ENCODE measurements around the gene KCNJ9. TPM values are rescaled to one million over a fixed set of nuclear protein-coding genes. Genes with fewer than 3 reads are reported as not detected.

Gene KCNJ9
- total RNA-seq, 1 experiment from 2014 or later, result 0.05 TPM

- no peaks in the 10 kb centered on the region for H3K79me2 ChIP-seq (ENCODE audit: insufficient read depth, low read length)
- H3K27ac ChIP-seq (ENCODE audit: low read depth, low read length), result no peak overlapping the region
- intact Hi-C loops (cut with micrococcal nuclease), result no loop called here
- ChIA-PET CTCF (no interaction called here), RAD21 (ENCODE audit: low non-redundant PET in 1 of 2, low total read pairs in 2 of 2, uncharacterized antibody in 2 of 2, unreplicated experiment in 2 of 2) (no interaction called here), POLR2A (no interaction called here)
- H3K27me3 ChIP-seq (ENCODE audit: insufficient read depth, low read length), result no peaks in the 10 kb centered on the region
- H3K4me3 ChIP-seq (replicated peaks in 1 of 2; ENCODE audit: low read depth in 1 of 2, low read length in 2 of 2), result no peak overlapping the region
- no peaks in the 10 kb centered on the region for H3K36me3 ChIP-seq (ENCODE audit: control insufficient read depth in 1 of 2, insufficient read depth in 2 of 2, low read length in 2 of 2)
- H3K9ac ChIP-seq (ENCODE audit: low read length), result no peak overlapping the region
- H2AFZ ChIP-seq (ENCODE audit: low read depth, low read length, poor library complexity, severe bottlenecking), result no peak overlapping the region
- TF ChIP-seq ZBTB33 (IDR thresholded peaks at IDR 0.05; ENCODE audit: extremely low read depth, insufficient replicate concordance, low read length), result no peak
- ATAC-seq, result no peak
- no peaks in the 10 kb centered on the region for H3K4me1 ChIP-seq (ENCODE audit: control insufficient read depth in 1 of 2, insufficient read depth in 2 of 2, low read length in 2 of 2)
- DNase-seq (ENCODE audit: low read depth, low spot score), result no peak
- H3K4me2 ChIP-seq (ENCODE audit: low read length), result no peak overlapping the region
- no peaks in the 10 kb centered on the region for H3K9me3 ChIP-seq (ENCODE audit: control insufficient read depth in 1 of 2, insufficient read depth in 1 of 2, low read depth in 1 of 2, low read length in 2 of 2)
- no TSS peak for BruUV-seq (replicated peaks)
- H3K9me2 ChIP-seq (ENCODE audit: insufficient read depth), result no peaks in the 10 kb centered on the region
- H4K20me1 ChIP-seq (ENCODE audit: insufficient read depth), result no peaks in the 10 kb centered on the region
Measured at GRCh38 chr1:160137216-160137862, 56.0 kb downstream of the KCNJ9 start.

GRCh38 chr1:160139840-160140239 is 58.5 kb downstream of the KCNJ9 start:
- POLR2A ChIA-PET, result no interaction called here
- Histone ChIP-seq H3K4me3 (replicated peaks in 1 of 2; ENCODE audit: low read depth in 1 of 2, low read length in 2 of 2) (no peak overlapping the region), H2AFZ (ENCODE audit: low read depth, low read length, poor library complexity, severe bottlenecking) (no peak overlapping the region), H3K9me3 (ENCODE audit: control insufficient read depth in 1 of 2, insufficient read depth in 1 of 2, low read depth in 1 of 2, low read length in 2 of 2) (no peaks in the 10 kb centered on the region), H3K4me2 (ENCODE audit: low read length) (no peak overlapping the region), H3K4me1 (ENCODE audit: control insufficient read depth in 1 of 2, insufficient read depth in 2 of 2, low read length in 2 of 2) (no peaks in the 10 kb centered on the region), H3K27ac (ENCODE audit: low read depth, low read length) (no peak overlapping the region), H3K36me3 (ENCODE audit: control insufficient read depth in 1 of 2, insufficient read depth in 2 of 2, low read length in 2 of 2) (no peaks in the 10 kb centered on the region), H3K9me2 (ENCODE audit: insufficient read depth) (no peaks in the 10 kb centered on the region), H3K79me2 (ENCODE audit: insufficient read depth, low read length) (no peaks in the 10 kb centered on the region), H3K27me3 (ENCODE audit: insufficient read depth, low read length) (no peaks in the 10 kb centered on the region), H3K9ac (ENCODE audit: low read length) (no peak overlapping the region), H4K20me1 (ENCODE audit: insufficient read depth) (no peaks in the 10 kb centered on the region)
- CTCF ChIA-PET, result no interaction called here
- ATAC-seq (no peak), DNase-seq (ENCODE audit: low read depth, low spot score) (no peak)
- TF ChIP-seq JUND (IDR thresholded peaks at IDR 0.05) (no peak), FOSL1 (IDR thresholded peaks at IDR 0.05; ENCODE audit: low read depth) (no peak), POLR2AphosphoS5 (IDR thresholded peaks at IDR 0.05; ENCODE audit: low read depth, low read length) (no peak), MAX (IDR thresholded peaks at IDR 0.05) (no peak), CBX3 (IDR thresholded peaks at IDR 0.05; ENCODE audit: low read depth) (no peak), TCF7L2 (IDR thresholded peaks at IDR 0.05; ENCODE audit: borderline replicate concordance, extremely low read depth, insufficient read depth, insufficient read length) (no peak), ZFX (IDR thresholded peaks at IDR 0.05) (no peak), SIN3A (IDR thresholded peaks at IDR 0.05; ENCODE audit: low read depth) (no peak), RAD21 (IDR thresholded peaks at IDR 0.05; ENCODE audit: low read depth) (no peak)
- intact Hi-C loops (cut with micrococcal nuclease), result no loop called here
- RAD21 ChIA-PET (ENCODE audit: low non-redundant PET in 1 of 2, low total read pairs in 2 of 2, uncharacterized antibody in 2 of 2, unreplicated experiment in 2 of 2), result no interaction called here
- BruUV-seq (replicated peaks), result no TSS peak
